HepG2 (cell line): Measurements from ENCODE around the gene DIS3L2. TPM values are rescaled to one million over a fixed set of nuclear protein-coding genes. Genes with fewer than 3 reads are reported as not detected.
"Not testable (repeated sequence)": the region's sequence is repeated elsewhere in the genome, so short reads cannot be mapped to it uniquely, and the experiment has no call there.

Source experiments
- ATAC-seq: fragments of 200-7000 bp; cut with Tn5 transposase; 3 replicates; pipeline ENCODE4 v1.9.1; 2020; ENCODE audit warnings: mild to moderate bottlenecking, moderate library complexity
- BruUV-seq: library from RNA; stranded (reverse); fragments of 400-500 nt; replicated peaks from 2 replicates; lab custom pipeline; 2021; lab: Mats Ljungman, UMichigan
- CTCF ChIA-PET: fragments of 300-600 bp; formaldehyde crosslinking; extraction: SDS; loops from one replicate; lab custom pipeline; 2021; ENCODE audit warnings: low total read pairs, inconsistent platforms, low intra/inter-chr PET ratio; lab: Yijun Ruan, JAX
- POLR2A ChIA-PET: fragments of 350-600 bp; sonication (Branson Sonifier 250); formaldehyde crosslinking; loops from one replicate; lab custom pipeline; 2020; ENCODE audit warnings: antibody characterized with exemption, inconsistent platforms; lab: Yijun Ruan, JAX
- DNase-seq: peaks from one replicate; pipeline ENCODE4 v3.0.0-alpha.2; 2015; ENCODE audit warnings: low spot score
- FAIRE-seq: peaks from 3 replicates; lab custom pipeline; 2011; peaks lifted over from hg19 to GRCh38; lab: Jason Lieb, UNC
- H2AFZ ChIP-seq: one replicate; pipeline ENCODE4 v1.6.1; 2011; ENCODE audit warnings: low read length, inconsistent platforms
- H3K27ac ChIP-seq: fragments of 300-600 bp; 3 replicates; pipeline ENCODE4 v1.8.0; 2011; ENCODE audit warnings: mixed run types, mild to moderate bottlenecking, mixed read lengths, low read length, inconsistent platforms; ENCODE audit not compliant: insufficient read depth; ENCODE audit errors: extremely low read length
- H3K27me3 ChIP-seq, 2 experiments: fragments of 200-600 bp in 1 of 2; 2 replicates in 1 of 2; 3 replicates in 1 of 2; pipeline versions ENCODE4 v1.6.0 to v1.8.0; 2011; ENCODE audit warnings: low read length in 2 of 2, mild to moderate bottlenecking in 2 of 2, moderate library complexity in 2 of 2, inconsistent platforms in 1 of 2; ENCODE audit not compliant: insufficient read depth in 2 of 2, control insufficient read depth in 1 of 2
- H3K36me3 ChIP-seq, 2 experiments: fragments of 200-600 bp in 1 of 2; replicated peaks in 1 of 2; 2 replicates in 1 of 2; 3 replicates in 1 of 2; pipeline versions ENCODE4 v1.5.1 to v1.8.0; 2011; ENCODE audit warnings: low read length in 2 of 2, inconsistent platforms in 1 of 2; ENCODE audit not compliant: insufficient read depth in 2 of 2, control insufficient read depth in 1 of 2
- H3K4me1 ChIP-seq: 2 replicates; pipeline ENCODE4 v1.5.1; 2012; ENCODE audit warnings: low read length, inconsistent platforms; ENCODE audit not compliant: insufficient read depth
- H3K4me2 ChIP-seq: 2 replicates; pipeline ENCODE4 v1.6.0; 2011; ENCODE audit warnings: low read depth, low read length, inconsistent platforms
- H3K4me3 ChIP-seq, 3 experiments: fragments of 200-600 bp in 1 of 3; sonication (generic), shearing (Covaris generic) in 1 of 3; replicated peaks in 1 of 3; 2 replicates each; pipeline ENCODE4 v1.5.1; 2011 to 2016; ENCODE audit warnings: low read length in 3 of 3, inconsistent platforms in 2 of 3, low read depth in 2 of 3, mild to moderate bottlenecking in 2 of 3, control low read depth in 1 of 3, mixed read lengths in 1 of 3; ENCODE audit not compliant: insufficient read depth in 1 of 3
- H3K79me2 ChIP-seq: one replicate; pipeline ENCODE4 v1.6.1; 2011; ENCODE audit warnings: low read length, inconsistent platforms; ENCODE audit not compliant: insufficient read depth
- H3K9ac ChIP-seq: 2 replicates; pipeline ENCODE4 v1.6.0; 2011; ENCODE audit warnings: mild to moderate bottlenecking, low read depth, low read length, inconsistent platforms; ENCODE audit not compliant: insufficient read depth
- H3K9me3 ChIP-seq: 2 replicates; pipeline ENCODE4 v1.5.1; 2012; ENCODE audit warnings: mild to moderate bottlenecking, low read length
- H4K20me1 ChIP-seq: 2 replicates; pipeline ENCODE4 v1.6.0; 2011; ENCODE audit warnings: inconsistent platforms, mild to moderate bottlenecking, low read length, moderate library complexity; ENCODE audit not compliant: insufficient read depth
- HNRNPL ChIP-seq: fragments of 200-400 bp; formaldehyde crosslinking; IDR thresholded peaks from 2 replicates; pipeline ENCODE4 v1.6.1; 2017; ENCODE audit warnings: mild to moderate bottlenecking, low read depth, low read length
- RXRA ChIP-seq: sonication (generic); formaldehyde crosslinking; IDR thresholded peaks from 2 replicates; pipeline ENCODE4 v1.5.1; 2020; ENCODE audit warnings: missing genetic modification reagents
- SAP130 ChIP-seq: IDR thresholded peaks from 2 replicates; pipeline ENCODE4 v1.6.1; 2016; ENCODE audit warnings: low read depth
- ZBTB38 ChIP-seq: sonication (generic); formaldehyde crosslinking; IDR thresholded peaks from 2 replicates; pipeline ENCODE4 v1.5.1; 2020; ENCODE audit warnings: mild to moderate bottlenecking, missing genetic modification reagents
- ZFX ChIP-seq: sonication (generic); formaldehyde crosslinking; IDR thresholded peaks from 2 replicates; pipeline ENCODE4 v1.4.0; 2020; ENCODE audit warnings: mild to moderate bottlenecking, low read depth, missing genetic modification reagents, moderate library complexity
- WGBS: methylation state at CpG from one replicate; pipeline ENCODE4 v1.1.6; 2017; ENCODE audit warnings: low lambda C conversion rate; 5-methylcytosine and 5-hydroxymethylcytosine counted together
- in situ Hi-C: cut with HindIII; loops from 2 replicates; pipeline ENCODE4 v1.10.0; 2017; ENCODE audit warnings: low pct_unique_long_range_greater_than_20kb; ENCODE audit not compliant: extremely low pct_ligation_motif_present
- intact Hi-C: fragments of 100-400 bp; cut with micrococcal nuclease; formaldehyde crosslinking; loops from one replicate; pipeline ENCODE4 v1.10.0; 2022; ENCODE audit not compliant: unreplicated experiment
- polyA plus RNA-seq, 8 experiments: library from polyadenylated mRNA; depleted of rRNA in 3 of 8; stranded (reverse) in 7 of 8; unstranded in 1 of 8; fragments of >200 nt; fragmentation: Illumina TruSeq in 4 of 8; extraction: Trizol in 4 of 8; gene quantifications; 2 replicates each; pipeline versions ENCODE4 v1.2.1 to v1.2.3, GENCODE V29; 2011 to 2016; ENCODE audit warnings: low read depth in 4 of 8, missing spikeins in 1 of 8, mixed read lengths in 1 of 8; ENCODE audit not compliant: insufficient read depth in 1 of 8
- total RNA-seq, 5 experiments: library from RNA; depleted of rRNA; stranded (reverse); fragments of >200 nt; fragmentation: Illumina TruSeq; extraction: Trizol; gene quantifications; 2 replicates each; pipeline ENCODE4 v1.2.3, GENCODE V29; 2016; ENCODE audit warnings: low read depth in 1 of 5
- TF ChIP-seq, protein P1 (sequence below): sonication (generic); formaldehyde crosslinking; IDR thresholded peaks from 2 replicates; pipeline ENCODE4 v1.5.0; 2020; ENCODE audit warnings: mild to moderate bottlenecking, missing genetic modification reagents, moderate library complexity
- TF ChIP-seq, protein P2 (sequence below): sonication (generic); IDR thresholded peaks from 2 replicates; pipeline ENCODE4 v1.6.1; 2016; ENCODE audit warnings: low read depth, borderline replicate concordance
- TF ChIP-seq, protein P3 (sequence below): sonication (generic); formaldehyde crosslinking; IDR thresholded peaks from 2 replicates; pipeline ENCODE4 v1.5.1; 2020; ENCODE audit warnings: mild to moderate bottlenecking, missing genetic modification reagents, moderate library complexity
- TF ChIP-seq, protein P4 (sequence below): sonication (generic); formaldehyde crosslinking; IDR thresholded peaks from 2 replicates; pipeline ENCODE4 v1.9.0; 2022; ENCODE audit warnings: missing genetic modification reagents, mild to moderate bottlenecking, borderline replicate concordance

Gene DIS3L2
- total and polyA plus RNA-seq, 2 of the 13 experiments (the other 11 are each of a cell fraction or from before 2014, with no cell fraction given) = 7.0 to 23.9 TPM

DNA sequence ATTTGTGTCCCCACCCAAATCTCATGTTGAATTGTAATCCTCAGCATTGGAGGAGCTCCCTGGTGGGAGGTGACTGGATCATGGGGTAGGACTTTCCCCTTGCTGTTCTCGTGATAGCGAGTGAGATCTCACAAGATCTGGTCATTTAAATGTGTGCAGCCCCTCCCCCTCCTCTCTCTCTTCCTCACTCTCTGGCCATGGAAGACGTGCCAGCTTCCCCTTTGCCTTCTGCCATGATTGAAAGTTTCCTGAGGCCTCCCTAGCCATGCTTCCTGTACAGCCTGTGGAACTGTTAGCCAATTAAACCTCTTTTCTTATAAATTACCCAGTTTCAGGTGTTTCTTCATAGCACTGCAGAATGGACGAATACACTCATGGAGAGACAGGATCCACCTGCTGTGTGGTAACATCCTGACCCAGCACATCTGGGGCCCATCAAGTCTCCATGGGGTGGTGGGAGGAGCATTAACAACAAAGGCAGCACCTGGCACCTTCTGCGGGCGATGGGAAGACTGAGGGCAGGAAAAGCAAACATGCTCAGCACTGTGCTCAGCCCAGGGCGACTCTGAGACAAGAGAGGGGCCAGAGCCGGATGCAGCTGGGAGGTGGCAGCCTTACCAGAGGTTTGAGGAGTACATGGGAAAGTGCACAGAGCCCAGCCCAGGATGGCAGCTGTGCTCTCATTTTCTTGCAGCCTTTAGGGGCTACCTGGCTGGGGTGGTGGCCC is 400.8 kb downstream of the DIS3L2 start (continued):
- TF ChIP-seq ZBTB38 (CRISPR knock-in tag) = no peak

DNA sequence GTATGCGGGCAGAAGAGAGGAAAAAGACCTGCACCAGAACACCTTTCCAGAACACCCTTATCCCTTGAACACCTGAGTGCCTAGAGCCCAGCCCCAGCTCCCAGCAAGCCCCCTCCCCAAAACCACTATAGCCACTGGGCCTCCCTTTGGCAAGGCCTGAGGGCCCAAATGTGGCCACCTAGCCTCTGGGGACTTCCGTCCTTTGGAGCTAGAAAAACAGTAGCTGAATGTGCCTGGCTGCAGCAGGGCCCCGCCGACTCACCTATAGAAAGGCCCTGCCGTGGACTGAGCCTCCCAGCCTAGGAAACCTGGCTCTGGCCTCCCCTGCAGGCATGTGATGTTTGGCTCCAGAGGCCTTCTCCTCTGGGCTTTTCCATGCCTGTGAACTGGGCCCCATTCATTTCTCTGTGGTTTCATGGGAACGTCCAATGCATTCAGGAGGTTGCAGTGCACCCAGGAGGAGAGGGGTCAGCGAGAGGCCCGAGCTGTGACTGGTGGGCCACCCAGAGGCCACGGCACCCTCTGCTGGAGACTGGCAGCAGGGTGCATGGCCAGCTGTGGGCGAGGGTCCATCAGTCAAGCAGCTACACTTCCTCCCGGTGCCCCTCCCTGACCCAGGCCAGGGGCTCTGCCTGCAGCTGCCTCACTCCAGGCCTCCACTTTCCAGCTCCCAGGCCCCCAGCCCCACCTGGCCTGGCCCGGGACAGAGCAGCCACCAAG is 401.7 kb downstream of the DIS3L2 start:
- peak; percentile 56 for ATAC-seq
- H3K79me2 ChIP-seq, H4K20me1 ChIP-seq, in situ Hi-C loops, H2AFZ ChIP-seq, DNase-seq, H3K9me3 ChIP-seq, H3K27ac ChIP-seq, CTCF ChIA-PET, FAIRE-seq, POLR2A ChIA-PET, BruUV-seq, H3K9ac ChIP-seq, intact Hi-C loops, H3K27me3 ChIP-seq, H3K36me3 ChIP-seq: not testable (repeated sequence)
- 60% methylated on average over 3 of the region's 12 CpGs for WGBS
- Histone ChIP-seq H3K4me1 (peaks cover 46% of the 10 kb centered on the region), H3K4me2 (peak overlapping the region; percentile 76), H3K4me3 (peak overlapping the region; percentile 26 to 57 (median 50); a peak in 4 of 6 replicates)
- TF ChIP-seq, protein P1, sequence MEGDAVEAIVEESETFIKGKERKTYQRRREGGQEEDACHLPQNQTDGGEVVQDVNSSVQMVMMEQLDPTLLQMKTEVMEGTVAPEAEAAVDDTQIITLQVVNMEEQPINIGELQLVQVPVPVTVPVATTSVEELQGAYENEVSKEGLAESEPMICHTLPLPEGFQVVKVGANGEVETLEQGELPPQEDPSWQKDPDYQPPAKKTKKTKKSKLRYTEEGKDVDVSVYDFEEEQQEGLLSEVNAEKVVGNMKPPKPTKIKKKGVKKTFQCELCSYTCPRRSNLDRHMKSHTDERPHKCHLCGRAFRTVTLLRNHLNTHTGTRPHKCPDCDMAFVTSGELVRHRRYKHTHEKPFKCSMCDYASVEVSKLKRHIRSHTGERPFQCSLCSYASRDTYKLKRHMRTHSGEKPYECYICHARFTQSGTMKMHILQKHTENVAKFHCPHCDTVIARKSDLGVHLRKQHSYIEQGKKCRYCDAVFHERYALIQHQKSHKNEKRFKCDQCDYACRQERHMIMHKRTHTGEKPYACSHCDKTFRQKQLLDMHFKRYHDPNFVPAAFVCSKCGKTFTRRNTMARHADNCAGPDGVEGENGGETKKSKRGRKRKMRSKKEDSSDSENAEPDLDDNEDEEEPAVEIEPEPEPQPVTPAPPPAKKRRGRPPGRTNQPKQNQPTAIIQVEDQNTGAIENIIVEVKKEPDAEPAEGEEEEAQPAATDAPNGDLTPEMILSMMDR (CRISPR knock-in tag) = peak; percentile 71
- TF ChIP-seq ZFX (CRISPR knock-in tag) (peak; percentile 39; the same call in 1 of the 2 replicates), RXRA (CRISPR knock-in tag) (peak; percentile 36; the same call in 1 of the 2 replicates), SAP130 (CRISPR knock-in tag) (0 out of 2 replicates have a peak, but pooled peaks have one; percentile 0), HNRNPL (0 out of 2 replicates have a peak, but pooled peaks have one; percentile 53)
- TF ChIP-seq, protein P2, sequence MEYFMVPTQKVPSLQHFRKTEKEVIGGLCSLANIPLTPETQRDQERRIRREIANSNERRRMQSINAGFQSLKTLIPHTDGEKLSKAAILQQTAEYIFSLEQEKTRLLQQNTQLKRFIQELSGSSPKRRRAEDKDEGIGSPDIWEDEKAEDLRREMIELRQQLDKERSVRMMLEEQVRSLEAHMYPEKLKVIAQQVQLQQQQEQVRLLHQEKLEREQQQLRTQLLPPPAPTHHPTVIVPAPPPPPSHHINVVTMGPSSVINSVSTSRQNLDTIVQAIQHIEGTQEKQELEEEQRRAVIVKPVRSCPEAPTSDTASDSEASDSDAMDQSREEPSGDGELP = peak; percentile 41; the same call in 1 of the 2 replicates
- TF ChIP-seq, protein P3, sequence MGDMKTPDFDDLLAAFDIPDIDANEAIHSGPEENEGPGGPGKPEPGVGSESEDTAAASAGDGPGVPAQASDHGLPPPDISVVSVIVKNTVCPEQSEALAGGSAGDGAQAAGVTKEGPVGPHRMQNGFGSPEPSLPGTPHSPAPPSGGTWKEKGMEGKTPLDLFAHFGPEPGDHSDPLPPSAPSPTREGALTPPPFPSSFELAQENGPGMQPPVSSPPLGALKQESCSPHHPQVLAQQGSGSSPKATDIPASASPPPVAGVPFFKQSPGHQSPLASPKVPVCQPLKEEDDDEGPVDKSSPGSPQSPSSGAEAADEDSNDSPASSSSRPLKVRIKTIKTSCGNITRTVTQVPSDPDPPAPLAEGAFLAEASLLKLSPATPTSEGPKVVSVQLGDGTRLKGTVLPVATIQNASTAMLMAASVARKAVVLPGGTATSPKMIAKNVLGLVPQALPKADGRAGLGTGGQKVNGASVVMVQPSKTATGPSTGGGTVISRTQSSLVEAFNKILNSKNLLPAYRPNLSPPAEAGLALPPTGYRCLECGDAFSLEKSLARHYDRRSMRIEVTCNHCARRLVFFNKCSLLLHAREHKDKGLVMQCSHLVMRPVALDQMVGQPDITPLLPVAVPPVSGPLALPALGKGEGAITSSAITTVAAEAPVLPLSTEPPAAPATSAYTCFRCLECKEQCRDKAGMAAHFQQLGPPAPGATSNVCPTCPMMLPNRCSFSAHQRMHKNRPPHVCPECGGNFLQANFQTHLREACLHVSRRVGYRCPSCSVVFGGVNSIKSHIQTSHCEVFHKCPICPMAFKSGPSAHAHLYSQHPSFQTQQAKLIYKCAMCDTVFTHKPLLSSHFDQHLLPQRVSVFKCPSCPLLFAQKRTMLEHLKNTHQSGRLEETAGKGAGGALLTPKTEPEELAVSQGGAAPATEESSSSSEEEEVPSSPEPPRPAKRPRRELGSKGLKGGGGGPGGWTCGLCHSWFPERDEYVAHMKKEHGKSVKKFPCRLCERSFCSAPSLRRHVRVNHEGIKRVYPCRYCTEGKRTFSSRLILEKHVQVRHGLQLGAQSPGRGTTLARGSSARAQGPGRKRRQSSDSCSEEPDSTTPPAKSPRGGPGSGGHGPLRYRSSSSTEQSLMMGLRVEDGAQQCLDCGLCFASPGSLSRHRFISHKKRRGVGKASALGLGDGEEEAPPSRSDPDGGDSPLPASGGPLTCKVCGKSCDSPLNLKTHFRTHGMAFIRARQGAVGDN = peak; percentile 58
- TF ChIP-seq, protein P4, sequence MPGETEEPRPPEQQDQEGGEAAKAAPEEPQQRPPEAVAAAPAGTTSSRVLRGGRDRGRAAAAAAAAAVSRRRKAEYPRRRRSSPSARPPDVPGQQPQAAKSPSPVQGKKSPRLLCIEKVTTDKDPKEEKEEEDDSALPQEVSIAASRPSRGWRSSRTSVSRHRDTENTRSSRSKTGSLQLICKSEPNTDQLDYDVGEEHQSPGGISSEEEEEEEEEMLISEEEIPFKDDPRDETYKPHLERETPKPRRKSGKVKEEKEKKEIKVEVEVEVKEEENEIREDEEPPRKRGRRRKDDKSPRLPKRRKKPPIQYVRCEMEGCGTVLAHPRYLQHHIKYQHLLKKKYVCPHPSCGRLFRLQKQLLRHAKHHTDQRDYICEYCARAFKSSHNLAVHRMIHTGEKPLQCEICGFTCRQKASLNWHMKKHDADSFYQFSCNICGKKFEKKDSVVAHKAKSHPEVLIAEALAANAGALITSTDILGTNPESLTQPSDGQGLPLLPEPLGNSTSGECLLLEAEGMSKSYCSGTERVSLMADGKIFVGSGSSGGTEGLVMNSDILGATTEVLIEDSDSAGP = peak; percentile 25; the same call in 1 of the 2 replicates
